HepG2 (cell line): ENCODE results near the gene PNKD. TPM values are rescaled to one million over a fixed set of nuclear protein-coding genes. Genes with fewer than 3 reads are reported as not detected.

Source experiments
- BRCA1 ChIP-seq: sonication (generic); formaldehyde crosslinking; IDR thresholded peaks from 2 replicates; pipeline ENCODE4 v1.4.0; 2020; ENCODE audit warnings: missing genetic modification reagents
- FOXP1 ChIP-seq, 2 experiments: fragments of 450-650 bp in 1 of 2; IDR thresholded peaks; 2 replicates each; pipeline ENCODE4 v1.6.1; 2017 to 2018; ENCODE audit warnings: antibody characterized with exemption in 1 of 2
- HOXA9 ChIP-seq: sonication (generic); formaldehyde crosslinking; IDR thresholded peaks from 2 replicates; pipeline ENCODE4 v1.8.1; 2022; ENCODE audit warnings: missing genetic modification reagents, mild to moderate bottlenecking, moderate library complexity, borderline replicate concordance
- KLF16 ChIP-seq, 2 experiments: sonication (generic) in 1 of 2; formaldehyde crosslinking in 1 of 2; IDR thresholded peaks; 2 replicates each; pipeline versions ENCODE4 v1.6.1 to v1.8.0; 2016 to 2023; ENCODE audit warnings: missing genetic modification reagents in 2 of 2, missing compliant biosample characterization in 1 of 2
- MAFG ChIP-seq: sonication (generic); formaldehyde crosslinking; IDR thresholded peaks from 2 replicates; pipeline ENCODE4 v1.5.1; 2020; ENCODE audit warnings: mild to moderate bottlenecking, missing genetic modification reagents
- MED8 ChIP-seq: sonication (generic); formaldehyde crosslinking; IDR thresholded peaks from 2 replicates; pipeline ENCODE4 v1.8.1; 2023; ENCODE audit warnings: mild to moderate bottlenecking, missing genetic modification reagents; ENCODE audit not compliant: insufficient replicate concordance
- NCOR1 ChIP-seq: fragments of 200-600 bp; sonication (generic); IDR thresholded peaks from 2 replicates; pipeline ENCODE4 v1.7.0; 2017; ENCODE audit warnings: antibody characterized with exemption, low read length, borderline replicate concordance
- NRL ChIP-seq: sonication (generic); formaldehyde crosslinking; IDR thresholded peaks from 2 replicates; pipeline ENCODE4 v1.5.0; 2020; ENCODE audit warnings: missing genetic modification reagents, mild to moderate bottlenecking, moderate library complexity, borderline replicate concordance
- SMC3 ChIP-seq: IDR thresholded peaks from 2 replicates; pipeline ENCODE4 v1.6.1; 2011; ENCODE audit warnings: low read length, improper control_type of control experiment
- SMYD3 ChIP-seq: sonication (generic); formaldehyde crosslinking; IDR thresholded peaks from 2 replicates; pipeline ENCODE4 v1.8.1; 2023; ENCODE audit warnings: mild to moderate bottlenecking, missing genetic modification reagents
- SNAPC2 ChIP-seq: sonication (generic); formaldehyde crosslinking; IDR thresholded peaks from 2 replicates; pipeline ENCODE4 v1.8.1; 2022; ENCODE audit warnings: mild to moderate bottlenecking, missing genetic modification reagents
- TGIF2 ChIP-seq: IDR thresholded peaks from 2 replicates; pipeline ENCODE4 v1.6.1; 2016; ENCODE audit warnings: control low read depth, missing compliant biosample characterization
- ZBTB8A ChIP-seq: sonication (generic); formaldehyde crosslinking; IDR thresholded peaks from 2 replicates; pipeline ENCODE4 v1.4.0; 2020; ENCODE audit warnings: mild to moderate bottlenecking, low read depth, missing genetic modification reagents, borderline replicate concordance
- ZNF138 ChIP-seq: sonication (generic); formaldehyde crosslinking; IDR thresholded peaks from 2 replicates; pipeline ENCODE4 v1.5.0; 2020; ENCODE audit warnings: mild to moderate bottlenecking, low read depth, missing genetic modification reagents
- ZNF644 ChIP-seq: IDR thresholded peaks from 2 replicates; pipeline ENCODE4 v1.6.1; 2016; ENCODE audit warnings: low read depth
- ZNF724P ChIP-seq: sonication (generic); formaldehyde crosslinking; IDR thresholded peaks from 2 replicates; pipeline ENCODE4 v1.8.0; 2022; ENCODE audit warnings: missing genetic modification reagents, borderline replicate concordance
- ZSCAN20 ChIP-seq: sonication (generic); formaldehyde crosslinking; IDR thresholded peaks from 2 replicates; pipeline ENCODE4 v1.4.0; 2020; ENCODE audit warnings: missing genetic modification reagents, mild to moderate bottlenecking, borderline replicate concordance
- polyA plus RNA-seq, 8 experiments: library from polyadenylated mRNA; depleted of rRNA in 3 of 8; stranded (reverse) in 7 of 8; unstranded in 1 of 8; fragments of >200 nt; fragmentation: Illumina TruSeq in 4 of 8; extraction: Trizol in 4 of 8; gene quantifications; 2 replicates each; pipeline versions ENCODE4 v1.2.1 to v1.2.3, GENCODE V29; 2011 to 2016; ENCODE audit warnings: low read depth in 4 of 8, missing spikeins in 1 of 8, mixed read lengths in 1 of 8; ENCODE audit not compliant: insufficient read depth in 1 of 8
- total RNA-seq, 5 experiments: library from RNA; depleted of rRNA; stranded (reverse); fragments of >200 nt; fragmentation: Illumina TruSeq; extraction: Trizol; gene quantifications; 2 replicates each; pipeline ENCODE4 v1.2.3, GENCODE V29; 2016; ENCODE audit warnings: low read depth in 1 of 5
- TF ChIP-seq, protein P1 (sequence below): IDR thresholded peaks from 2 replicates; pipeline ENCODE4 v1.6.1; 2016; ENCODE audit warnings: missing biosample characterization, missing genetic modification reagents, low read depth
- TF ChIP-seq, protein P2 (sequence below): sonication (generic); formaldehyde crosslinking; IDR thresholded peaks from 2 replicates; pipeline ENCODE4 v1.9.0; 2021; ENCODE audit warnings: missing genetic modification reagents, borderline replicate concordance
- TF ChIP-seq, protein P3 (sequence below): sonication (generic); formaldehyde crosslinking; IDR thresholded peaks from 2 replicates; pipeline ENCODE4 v1.4.0; 2020; ENCODE audit warnings: missing genetic modification reagents
- TF ChIP-seq, protein P4 (sequence below): sonication (generic); formaldehyde crosslinking; IDR thresholded peaks from 2 replicates; pipeline ENCODE4 v1.4.0; 2020; ENCODE audit warnings: missing genetic modification reagents

PNKD gene
- total and polyA plus RNA-seq, 2 of the 13 experiments (the other 11 are each of a cell fraction or from before 2014, with no cell fraction given), result 55.9 to 80.4 TPM

DNA sequence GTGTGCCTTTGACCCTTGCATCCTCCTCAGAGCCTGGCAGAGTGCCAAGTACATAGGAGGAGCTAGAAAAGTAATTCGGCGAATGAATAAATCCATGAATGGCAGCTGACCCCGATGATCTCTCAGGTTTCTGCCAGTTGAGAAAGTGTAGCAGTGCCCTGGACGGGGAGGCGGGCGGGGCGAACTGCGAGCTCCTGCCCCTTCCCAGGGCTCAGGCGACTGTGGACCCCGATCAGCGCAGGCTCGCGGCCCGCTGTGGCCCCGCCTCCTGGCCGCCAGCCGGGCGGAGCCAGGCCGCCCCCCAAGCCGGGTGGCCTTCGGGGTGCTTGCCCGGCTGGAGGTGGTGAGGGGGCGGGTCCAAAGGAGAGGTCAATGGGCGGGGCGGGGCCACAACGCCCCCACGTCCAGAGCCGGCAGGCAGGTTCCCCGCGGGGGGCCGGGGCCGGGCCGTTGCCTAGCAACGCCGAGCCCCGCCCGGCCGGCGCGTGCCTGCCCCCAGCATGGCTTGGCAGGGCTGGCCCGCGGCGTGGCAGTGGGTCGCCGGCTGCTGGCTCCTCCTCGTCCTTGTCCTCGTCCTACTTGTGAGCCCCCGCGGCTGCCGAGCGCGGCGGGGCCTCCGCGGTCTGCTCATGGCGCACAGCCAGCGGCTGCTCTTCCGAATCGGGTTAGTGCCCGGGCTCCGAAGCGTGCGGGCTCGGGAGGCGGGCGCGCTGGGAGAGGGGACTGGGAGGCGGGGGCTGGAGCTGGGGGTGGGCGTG is 52.6 kb downstream of the PNKD start (continued):
- TF ChIP-seq ZNF138 (peak; percentile 64; the same call in 1 of the 2 replicates), MED8 (CRISPR knock-in tag) (peak; percentile 95), KLF16 (CRISPR knock-in tag; IDR thresholded peaks at IDR 0.05) (peak in 1 of 2 experiments; percentile 81; a peak in 1 of 4 replicates), SMYD3 (CRISPR knock-in tag) (no peak), FOXP1 (IDR thresholded peaks at IDR 0.05) (no peak), FOXP1 (CRISPR knock-in tag; IDR thresholded peaks at IDR 0.05) (no peak), ZSCAN20 (0 out of 2 replicates have a peak, but pooled peaks have one; percentile 24), ZBTB8A (CRISPR knock-in tag) (no peak), SNAPC2 (CRISPR knock-in tag) (no peak), NCOR1 (peak; percentile 95), HOXA9 (CRISPR knock-in tag) (no peak), SMC3 (no peak; the same call in 1 of the 2 replicates), BRCA1 (CRISPR knock-in tag) (no peak), MAFG (CRISPR knock-in tag) (no peak), NRL (CRISPR knock-in tag) (no peak), TGIF2 (CRISPR knock-in tag) (0 out of 2 replicates have a peak, but pooled peaks have one; percentile 34), ZNF724P (CRISPR knock-in tag) (peak; percentile 45; the same call in 1 of the 2 replicates), ZNF644 (CRISPR knock-in tag) (no peak)
- TF ChIP-seq, protein P1, sequence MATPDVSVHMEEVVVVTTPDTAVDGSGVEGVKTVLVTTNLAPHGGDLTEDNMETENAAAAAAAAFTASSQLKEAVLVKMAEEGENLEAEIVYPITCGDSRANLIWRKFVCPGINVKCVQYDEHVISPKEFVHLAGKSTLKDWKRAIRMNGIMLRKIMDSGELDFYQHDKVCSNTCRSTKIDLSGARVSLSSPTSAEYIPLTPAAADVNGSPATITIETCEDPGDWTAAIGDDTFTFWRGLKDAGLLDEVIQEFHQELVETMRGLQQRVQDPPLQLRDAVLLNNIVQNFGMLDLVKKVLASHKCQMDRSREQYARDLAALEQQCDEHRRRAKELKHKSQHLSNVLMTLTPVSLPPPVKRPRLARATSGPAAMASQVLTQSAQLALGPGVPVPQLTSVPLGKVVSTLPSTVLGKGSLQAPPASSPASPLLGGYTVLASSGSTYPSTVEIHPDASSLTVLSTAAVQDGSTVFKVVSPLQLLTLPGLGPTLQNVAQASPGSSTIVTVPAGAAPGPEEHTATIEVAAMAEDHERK, result 0 out of 2 replicates have a peak, but pooled peaks have one; percentile 36
- TF ChIP-seq, protein P2, sequence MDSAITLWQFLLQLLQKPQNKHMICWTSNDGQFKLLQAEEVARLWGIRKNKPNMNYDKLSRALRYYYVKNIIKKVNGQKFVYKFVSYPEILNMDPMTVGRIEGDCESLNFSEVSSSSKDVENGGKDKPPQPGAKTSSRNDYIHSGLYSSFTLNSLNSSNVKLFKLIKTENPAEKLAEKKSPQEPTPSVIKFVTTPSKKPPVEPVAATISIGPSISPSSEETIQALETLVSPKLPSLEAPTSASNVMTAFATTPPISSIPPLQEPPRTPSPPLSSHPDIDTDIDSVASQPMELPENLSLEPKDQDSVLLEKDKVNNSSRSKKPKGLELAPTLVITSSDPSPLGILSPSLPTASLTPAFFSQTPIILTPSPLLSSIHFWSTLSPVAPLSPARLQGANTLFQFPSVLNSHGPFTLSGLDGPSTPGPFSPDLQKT (CRISPR knock-in tag), result no peak
- TF ChIP-seq, protein P3, sequence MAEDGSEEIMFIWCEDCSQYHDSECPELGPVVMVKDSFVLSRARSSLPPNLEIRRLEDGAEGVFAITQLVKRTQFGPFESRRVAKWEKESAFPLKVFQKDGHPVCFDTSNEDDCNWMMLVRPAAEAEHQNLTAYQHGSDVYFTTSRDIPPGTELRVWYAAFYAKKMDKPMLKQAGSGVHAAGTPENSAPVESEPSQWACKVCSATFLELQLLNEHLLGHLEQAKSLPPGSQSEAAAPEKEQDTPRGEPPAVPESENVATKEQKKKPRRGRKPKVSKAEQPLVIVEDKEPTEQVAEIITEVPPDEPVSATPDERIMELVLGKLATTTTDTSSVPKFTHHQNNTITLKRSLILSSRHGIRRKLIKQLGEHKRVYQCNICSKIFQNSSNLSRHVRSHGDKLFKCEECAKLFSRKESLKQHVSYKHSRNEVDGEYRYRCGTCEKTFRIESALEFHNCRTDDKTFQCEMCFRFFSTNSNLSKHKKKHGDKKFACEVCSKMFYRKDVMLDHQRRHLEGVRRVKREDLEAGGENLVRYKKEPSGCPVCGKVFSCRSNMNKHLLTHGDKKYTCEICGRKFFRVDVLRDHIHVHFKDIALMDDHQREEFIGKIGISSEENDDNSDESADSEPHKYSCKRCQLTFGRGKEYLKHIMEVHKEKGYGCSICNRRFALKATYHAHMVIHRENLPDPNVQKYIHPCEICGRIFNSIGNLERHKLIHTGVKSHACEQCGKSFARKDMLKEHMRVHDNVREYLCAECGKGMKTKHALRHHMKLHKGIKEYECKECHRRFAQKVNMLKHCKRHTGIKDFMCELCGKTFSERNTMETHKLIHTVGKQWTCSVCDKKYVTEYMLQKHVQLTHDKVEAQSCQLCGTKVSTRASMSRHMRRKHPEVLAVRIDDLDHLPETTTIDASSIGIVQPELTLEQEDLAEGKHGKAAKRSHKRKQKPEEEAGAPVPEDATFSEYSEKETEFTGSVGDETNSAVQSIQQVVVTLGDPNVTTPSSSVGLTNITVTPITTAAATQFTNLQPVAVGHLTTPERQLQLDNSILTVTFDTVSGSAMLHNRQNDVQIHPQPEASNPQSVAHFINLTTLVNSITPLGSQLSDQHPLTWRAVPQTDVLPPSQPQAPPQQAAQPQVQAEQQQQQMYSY, result 0 out of 2 replicates have a peak, but pooled peaks have one; percentile 38
- TF ChIP-seq, protein P4, sequence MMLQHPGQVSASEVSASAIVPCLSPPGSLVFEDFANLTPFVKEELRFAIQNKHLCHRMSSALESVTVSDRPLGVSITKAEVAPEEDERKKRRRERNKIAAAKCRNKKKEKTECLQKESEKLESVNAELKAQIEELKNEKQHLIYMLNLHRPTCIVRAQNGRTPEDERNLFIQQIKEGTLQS, result no peak
